GM18517 (cell line): ENCODE measurements around the gene NOTCH2.

Source experiments
- ATAC-seq: cut with Tn5 transposase; IDR thresholded peaks from one replicate; pipeline ENCODE4 v1.9.1; 2021; ENCODE audit warnings: mild to moderate bottlenecking, moderate library complexity; ENCODE audit not compliant: unreplicated experiment

NOTCH2 gene

GRCh38 chr1:119883826-119884225 lies 185.6 kb downstream of the NOTCH2 start:
- no peak for ATAC-seq

- ATAC-seq = no peak
These were observed 187.1 kb downstream of the NOTCH2 start for GRCh38 chr1:119882132-119883049.

- ATAC-seq = no peak
These were observed 189.7 kb downstream of the NOTCH2 start for GRCh38 chr1:119879510-119880434.

- ATAC-seq = no peak
These were observed 191.3 kb downstream of the NOTCH2 start for GRCh38 chr1:119878171-119878570.

GRCh38 chr1:119874186-119874585 lies 195.3 kb downstream of the NOTCH2 start:
- ATAC-seq = no peak

- no peak for ATAC-seq
These were observed 196.1 kb downstream of the NOTCH2 start for GRCh38 chr1:119873135-119874015.

GRCh38 chr1:119871881-119872280 lies 197.6 kb downstream of the NOTCH2 start:
- no peak for ATAC-seq

GRCh38 chr1:119870917-119871596 lies 198.4 kb downstream of the NOTCH2 start:
- ATAC-seq = no peak

GRCh38 chr1:119869995-119870394 lies 199.5 kb downstream of the NOTCH2 start:
- no peak for ATAC-seq

- no peak for ATAC-seq
These were observed 201.3 kb downstream of the NOTCH2 start for GRCh38 chr1:119868176-119868575.

GRCh38 chr1:119866451-119866850 lies 203.0 kb downstream of the NOTCH2 start:
- ATAC-seq = no peak

- no peak for ATAC-seq
These were observed 203.8 kb downstream of the NOTCH2 start for GRCh38 chr1:119865627-119866026.

GRCh38 chr1:119862276-119862675 lies 207.2 kb downstream of the NOTCH2 start:
- no peak for ATAC-seq
